Fibroblast of lung (primary cell): ENCODE measurements around the gene FMNL2.

Experiments
- CTCF ChIP-seq, 2 donors: IDR thresholded peaks in 1 of 2; conservative IDR thresholded peaks in 1 of 2; 1 replicate in 1 of 2; 2 replicates in 1 of 2; pipeline ENCODE4 v1.5.1; 2011 to 2012; ENCODE audit warnings: low read length in 2 of 2, control low read depth in 1 of 2, inconsistent platforms in 1 of 2, low read depth in 1 of 2, mild to moderate bottlenecking in 1 of 2
- EZH2 ChIP-seq: IDR thresholded peaks from 2 replicates; pipeline ENCODE4 v1.5.1; 2012; ENCODE audit warnings: low read length, control low read depth, mild to moderate bottlenecking; ENCODE audit errors: missing control alignments

DNA sequence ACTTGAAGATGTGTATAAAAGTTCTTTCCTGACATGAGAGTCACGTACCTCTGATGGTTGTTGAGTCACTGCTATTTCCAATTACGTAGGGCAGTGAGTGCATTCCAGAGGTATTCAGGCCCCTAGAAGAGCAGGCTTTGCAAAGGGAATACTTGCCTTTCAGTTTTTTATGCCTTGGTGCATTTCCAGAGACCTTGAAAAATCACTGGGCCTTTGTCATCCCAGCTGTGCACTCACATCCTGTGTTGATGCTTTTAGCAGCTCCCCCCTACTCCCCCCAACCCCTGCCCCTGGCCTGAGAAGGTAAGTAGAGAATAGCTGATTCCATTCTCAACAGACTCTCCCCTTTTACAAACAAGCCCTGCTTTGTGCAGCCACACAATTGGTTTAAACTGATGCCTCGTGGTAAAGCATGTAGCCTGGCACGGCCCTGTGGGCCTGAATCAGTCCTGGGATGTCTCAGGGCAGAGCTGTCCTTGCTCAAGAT, 208.1 kb downstream of the FMNL2 start:
- TF ChIP-seq CTCF (conservative IDR thresholded peaks at IDR 0.05 in 1 of 2, IDR thresholded peaks at IDR 0.05 in 1 of 2; ENCODE audit: low read depth in 1 of 2, low read length in 2 of 2) (no peak), EZH2 (no peak)
